GM12878 (cell line): Measurements from ENCODE around the gene CCDC187. TPM values are rescaled to one million over a fixed set of nuclear protein-coding genes. Genes with fewer than 3 reads are reported as not detected.

ENCODE experiments used
- ATAC-seq: fragments of 200-7000 bp; cut with Tn5 transposase; 3 replicates; pipeline ENCODE4 v1.9.1; 2020; ENCODE audit warnings: mild to moderate bottlenecking, moderate library complexity
- BruUV-seq: library from RNA; stranded (reverse); fragments of 400-500 nt; replicated peaks from 2 replicates; lab custom pipeline; 2021; lab: Mats Ljungman, UMichigan
- CTCF ChIA-PET: fragments of 300-600 bp; sonication (Branson Sonifier 250); formaldehyde crosslinking; extraction: SDS; loops from one replicate; lab custom pipeline; 2021; ENCODE audit warnings: inconsistent platforms; lab: Yijun Ruan, JAX
- POLR2A ChIA-PET: fragments of 350-600 bp; formaldehyde crosslinking; extraction: SDS; loops from one replicate; lab custom pipeline; 2021; ENCODE audit warnings: inconsistent platforms; lab: Charles Lee
- RAD21 ChIA-PET: fragments of 300-600 bp; sonication (Branson Sonifier 250); formaldehyde crosslinking; loops from one replicate; lab custom pipeline; 2023; ENCODE audit warnings: antibody characterized with exemption; ENCODE audit not compliant: unreplicated experiment; lab: Charles Lee
- SMC1A ChIA-PET: fragments of 300-600 bp; sonication (Branson Sonifier 250); formaldehyde crosslinking; loops from one replicate; lab custom pipeline; 2023; ENCODE audit not compliant: unreplicated experiment, uncharacterized antibody; lab: Charles Lee
- DNase-seq: peaks from one replicate; pipeline ENCODE4 v3.0.0-alpha.2; 2011; ENCODE audit warnings: low read depth, low spot score
- FAIRE-seq: peaks from 3 replicates; lab custom pipeline; 2011; peaks lifted over from hg19 to GRCh38; lab: Jason Lieb, UNC
- H2AFZ ChIP-seq: 2 replicates; pipeline ENCODE4 v1.6.0; 2011; ENCODE audit warnings: low read depth, low read length, control low read depth; ENCODE audit not compliant: control insufficient read depth
- H3K27ac ChIP-seq: 2 replicates; pipeline ENCODE4 v1.5.1; 2011; ENCODE audit warnings: control low read depth; ENCODE audit not compliant: control insufficient read depth, insufficient read depth
- H3K27me3 ChIP-seq, 2 experiments: replicated peaks in 1 of 2; 2 replicates each; pipeline versions ENCODE4 v1.6.0 to v1.6.1; 2011; ENCODE audit warnings: low read length in 1 of 2; ENCODE audit not compliant: control insufficient read depth in 2 of 2, insufficient read depth in 2 of 2
- H3K36me3 ChIP-seq, 2 experiments: 2 replicates each; pipeline ENCODE4 v1.5.1; 2011; ENCODE audit warnings: low read length in 1 of 2; ENCODE audit not compliant: control insufficient read depth in 2 of 2, insufficient read depth in 2 of 2
- H3K4me1 ChIP-seq: 2 replicates; pipeline ENCODE4 v1.6.1; 2011; ENCODE audit warnings: mild to moderate bottlenecking, low read length, moderate library complexity, mixed read lengths; ENCODE audit not compliant: control insufficient read depth, insufficient read depth
- H3K4me2 ChIP-seq: 2 replicates; pipeline ENCODE4 v1.6.0; 2011; ENCODE audit warnings: control low read depth; ENCODE audit not compliant: control insufficient read depth, insufficient read depth
- H3K4me3 ChIP-seq: fragments of 200-600 bp; sonication (generic); 2 replicates; pipeline ENCODE4 v1.5.1; 2016
- H3K79me2 ChIP-seq: 2 replicates; pipeline ENCODE4 v1.6.0; 2011; ENCODE audit warnings: low read length; ENCODE audit not compliant: control insufficient read depth, insufficient read depth
- H3K9ac ChIP-seq: 2 replicates; pipeline ENCODE4 v1.8.0; 2011; ENCODE audit warnings: low read length, control low read depth, mixed read lengths; ENCODE audit not compliant: control insufficient read depth, insufficient read depth
- H3K9me3 ChIP-seq: replicated peaks from 3 replicates; pipeline ENCODE4 v1.5.1; 2011; ENCODE audit warnings: mild to moderate bottlenecking, low read length; ENCODE audit not compliant: control insufficient read depth, insufficient read depth
- H4K20me1 ChIP-seq: 2 replicates; pipeline ENCODE4 v1.6.0; 2011; ENCODE audit not compliant: control insufficient read depth, insufficient read depth
- ATF7 ChIP-seq: fragments of 450-650 bp; IDR thresholded peaks from 2 replicates; pipeline ENCODE4 v1.6.1; 2016; ENCODE audit warnings: low read depth, mild to moderate bottlenecking
- BHLHE40 ChIP-seq, 2 experiments: fragments of 450-650 bp in 1 of 2; IDR thresholded peaks; 2 replicates each; pipeline ENCODE4 v1.6.1; 2011 to 2017; ENCODE audit warnings: low read depth in 2 of 2, borderline replicate concordance in 1 of 2, improper control_type of control experiment in 1 of 2, low read length in 1 of 2, mild to moderate bottlenecking in 1 of 2
- BRCA1 ChIP-seq: IDR thresholded peaks from 2 replicates; pipeline ENCODE4 v1.6.1; 2011; ENCODE audit warnings: low read depth, low read length, improper control_type of control experiment
- CHD4 ChIP-seq: fragments of 200-600 bp; sonication (generic); IDR thresholded peaks from 2 replicates; pipeline ENCODE4 v1.6.1; 2016; ENCODE audit warnings: mild to moderate bottlenecking
- MXI1 ChIP-seq: fragments of 150-350 bp; IDR thresholded peaks from 2 replicates; pipeline ENCODE4 v1.6.1; 2011; ENCODE audit warnings: low read depth, mild to moderate bottlenecking, inconsistent platforms, low read length, improper control_type of control experiment
- NBN ChIP-seq: fragments of 450-650 bp; IDR thresholded peaks from 2 replicates; pipeline ENCODE4 v1.6.1; 2016
- POLR2AphosphoS5 ChIP-seq: IDR thresholded peaks from 2 replicates; pipeline ENCODE4 v1.6.1; 2011; ENCODE audit warnings: mild to moderate bottlenecking, low read length, inconsistent platforms
- SMAD5 ChIP-seq: IDR thresholded peaks from 2 replicates; pipeline ENCODE4 v1.6.1; 2016; ENCODE audit warnings: antibody characterized with exemption, low read depth
- SMC3 ChIP-seq: IDR thresholded peaks from 2 replicates; pipeline ENCODE4 v1.6.1; 2011; ENCODE audit warnings: low read length, improper control_type of control experiment, borderline replicate concordance
- SREBF2 ChIP-seq: IDR thresholded peaks from 2 replicates; pipeline ENCODE4 v1.6.1; 2012; ENCODE audit warnings: mild to moderate bottlenecking, low read length
- WGBS: methylation state at CpG from one replicate; pipeline ENCODE4 v1.1.6; 2016; ENCODE audit warnings: low lambda C conversion rate; ENCODE audit not compliant: insufficient replicate concordance, insufficient coverage; ENCODE audit errors: missing lambda C conversion rate; 5-methylcytosine and 5-hydroxymethylcytosine counted together
- in situ Hi-C: fragments of 300-500 bp; cut with MboI; formaldehyde crosslinking; loops from 9 replicates; pipeline ENCODE4 v1.14.3; 2018; ENCODE audit warnings: mixed read lengths
- intact Hi-C: fragments of 100-400 bp; cut with micrococcal nuclease; formaldehyde crosslinking; loops from one replicate; pipeline ENCODE4 v1.14.2; 2022; ENCODE audit not compliant: unreplicated experiment
- polyA plus RNA-seq, 11 experiments: library from polyadenylated mRNA; depleted of rRNA in 4 of 11; unstranded in 6 of 11; stranded (reverse) in 5 of 11; fragments of >200 nt; fragmentation: Nextera tagmentation in 4 of 11; fragmentation: Illumina TruSeq in 1 of 11; extraction: Ambion mirVana in 4 of 11; extraction: Trizol in 1 of 11; gene quantifications; 1 replicate in 1 of 11; 2 replicates in 10 of 11; pipeline versions ENCODE4 v1.2.1 to v1.2.3, GENCODE V29; 2011 to 2016; ENCODE audit warnings: inconsistent platforms in 2 of 11, missing spikeins in 2 of 11, low read depth in 1 of 11
- total RNA-seq, 4 experiments: library from RNA; depleted of rRNA in 3 of 4; stranded (reverse); fragments of >200 nt in 3 of 4; fragmentation: Illumina TruSeq in 1 of 4; extraction: Trizol in 1 of 4; gene quantifications; 2 replicates each; pipeline versions ENCODE4 v1.2.1 to v1.2.3, GENCODE V29; 2013 to 2021
- TF ChIP-seq, protein P1 (sequence below): IDR thresholded peaks from 2 replicates; pipeline ENCODE4 v1.6.1; 2012; ENCODE audit warnings: low read depth, low read length, improper control_type of control experiment

The CCDC187 gene
- total and polyA plus RNA-seq, 10 of the 15 experiments (the other 5 are each of a cell fraction or from before 2014, with no cell fraction given): 0.04 to 0.23 (median 0.04) TPM; not detected in 7

- Histone ChIP-seq H3K9me3 (no peaks in the 10 kb centered on the region), H3K36me3 (no peaks in the 10 kb centered on the region), H3K4me3 (no peak overlapping the region), H3K9ac (no peak overlapping the region), H2AFZ (no peak overlapping the region), H3K79me2 (no peaks in the 10 kb centered on the region), H3K27ac (no peak overlapping the region), H4K20me1 (no peaks in the 10 kb centered on the region), H3K27me3 (no peaks in the 10 kb centered on the region; a peak in 1 of 4 replicates), H3K4me2 (no peak overlapping the region), H3K4me1 (no peaks in the 10 kb centered on the region)
- CTCF ChIA-PET: no interaction called here
- no TSS peak for BruUV-seq
- no peak for ATAC-seq
- POLR2A ChIA-PET: no interaction called here
- in situ Hi-C loops: no loop called here
- WGBS: 29% methylated on average over 24 of the region's 24 CpGs
- SMC1A ChIA-PET: no interaction called here
- DNase-seq: no peak
- no peak for TF ChIP-seq MXI1
- no peak for TF ChIP-seq SMAD5
- intact Hi-C loops: no loop called here
- RAD21 ChIA-PET: no interaction called here
- no peak for FAIRE-seq
Observed at GRCh38 chr9:136349546-136349945, 45.7 kb upstream of the CCDC187 start.

- ATAC-seq: no peak
- no peaks in the 10 kb centered on the region for H3K4me1 ChIP-seq
- H3K9me3 ChIP-seq: no peaks in the 10 kb centered on the region
- no peak for TF ChIP-seq ATF7
- no peak for TF ChIP-seq POLR2AphosphoS5
- TF ChIP-seq, protein P1, sequence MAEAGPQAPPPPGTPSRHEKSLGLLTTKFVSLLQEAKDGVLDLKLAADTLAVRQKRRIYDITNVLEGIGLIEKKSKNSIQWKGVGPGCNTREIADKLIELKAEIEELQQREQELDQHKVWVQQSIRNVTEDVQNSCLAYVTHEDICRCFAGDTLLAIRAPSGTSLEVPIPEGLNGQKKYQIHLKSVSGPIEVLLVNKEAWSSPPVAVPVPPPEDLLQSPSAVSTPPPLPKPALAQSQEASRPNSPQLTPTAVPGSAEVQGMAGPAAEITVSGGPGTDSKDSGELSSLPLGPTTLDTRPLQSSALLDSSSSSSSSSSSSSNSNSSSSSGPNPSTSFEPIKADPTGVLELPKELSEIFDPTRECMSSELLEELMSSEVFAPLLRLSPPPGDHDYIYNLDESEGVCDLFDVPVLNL: no peak
- TF ChIP-seq SMC3: no peak
- TF ChIP-seq SREBF2: no peak
- no peak for TF ChIP-seq BRCA1
- TF ChIP-seq CHD4: no peak
- no peak for TF ChIP-seq NBN
- no peak for TF ChIP-seq BHLHE40 (IDR thresholded peaks at IDR 0.05; ENCODE audit: borderline replicate concordance in 1 of 2, low read depth in 2 of 2, low read length in 1 of 2)
- no peak overlapping the region for H3K4me2 ChIP-seq
- intact Hi-C loops: no loop called here
- FAIRE-seq: no peak
- no peak overlapping the region for H3K4me3 ChIP-seq
- H3K79me2 ChIP-seq: no peaks in the 10 kb centered on the region
- ChIA-PET RAD21 (no interaction called here), POLR2A (no interaction called here), SMC1A (no interaction called here), CTCF (no interaction called here)
- 17% methylated on average over 14 of the region's 14 CpGs for WGBS
- no peaks in the 10 kb centered on the region; a peak in 1 of 4 replicates for H3K27me3 ChIP-seq
- H3K9ac ChIP-seq: no peak overlapping the region
- in situ Hi-C loops: no loop called here
- BruUV-seq: no TSS peak
- H4K20me1 ChIP-seq: no peaks in the 10 kb centered on the region
- no peak overlapping the region for H3K27ac ChIP-seq
- H3K36me3 ChIP-seq: no peaks in the 10 kb centered on the region
- DNase-seq: no peak
- no peak overlapping the region for H2AFZ ChIP-seq
Observed at GRCh38 chr9:136348691-136349090, 44.8 kb upstream of the CCDC187 start.
